ENCODE results near the gene ST7L.

DNA sequence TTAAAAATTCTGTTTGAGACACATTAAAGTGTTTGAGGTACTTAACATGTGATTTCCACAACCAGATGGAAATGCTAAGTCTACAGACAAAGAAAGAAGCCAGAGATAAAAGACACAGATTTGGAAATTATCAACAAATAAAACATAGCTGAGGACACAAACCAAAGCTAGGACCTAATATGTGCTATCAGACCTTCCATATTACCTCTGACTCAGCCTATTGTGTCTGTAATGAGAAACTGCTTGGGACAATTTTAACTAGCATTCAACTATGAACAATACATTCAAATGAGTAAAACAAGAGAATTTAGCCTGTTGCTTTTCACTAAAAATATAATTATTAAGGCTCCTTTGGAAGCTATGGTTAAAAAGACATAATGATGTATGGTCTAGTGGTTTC lies 55.6 kb downstream of the ST7L start:
- TF ChIP-seq, protein P1, sequence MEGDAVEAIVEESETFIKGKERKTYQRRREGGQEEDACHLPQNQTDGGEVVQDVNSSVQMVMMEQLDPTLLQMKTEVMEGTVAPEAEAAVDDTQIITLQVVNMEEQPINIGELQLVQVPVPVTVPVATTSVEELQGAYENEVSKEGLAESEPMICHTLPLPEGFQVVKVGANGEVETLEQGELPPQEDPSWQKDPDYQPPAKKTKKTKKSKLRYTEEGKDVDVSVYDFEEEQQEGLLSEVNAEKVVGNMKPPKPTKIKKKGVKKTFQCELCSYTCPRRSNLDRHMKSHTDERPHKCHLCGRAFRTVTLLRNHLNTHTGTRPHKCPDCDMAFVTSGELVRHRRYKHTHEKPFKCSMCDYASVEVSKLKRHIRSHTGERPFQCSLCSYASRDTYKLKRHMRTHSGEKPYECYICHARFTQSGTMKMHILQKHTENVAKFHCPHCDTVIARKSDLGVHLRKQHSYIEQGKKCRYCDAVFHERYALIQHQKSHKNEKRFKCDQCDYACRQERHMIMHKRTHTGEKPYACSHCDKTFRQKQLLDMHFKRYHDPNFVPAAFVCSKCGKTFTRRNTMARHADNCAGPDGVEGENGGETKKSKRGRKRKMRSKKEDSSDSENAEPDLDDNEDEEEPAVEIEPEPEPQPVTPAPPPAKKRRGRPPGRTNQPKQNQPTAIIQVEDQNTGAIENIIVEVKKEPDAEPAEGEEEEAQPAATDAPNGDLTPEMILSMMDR (IDR thresholded peaks at IDR 0.05; ENCODE audit: poor library complexity) = no peak
- TF ChIP-seq EZH2 (IDR thresholded peaks at IDR 0.05; ENCODE audit: borderline replicate concordance) (no peak), EZH2phosphoT487 (IDR thresholded peaks at IDR 0.05; ENCODE audit: low read depth, severe bottlenecking, unreplicated experiment) (no peak)
